GM13977 (cell line): ENCODE data around the gene VWA3B.

Source experiments
- DNase-seq: peaks from one replicate; pipeline ENCODE4 v3.0.0; 2012; ENCODE audit warnings: low spot score
- in situ Hi-C: fragments of 300-500 bp; cut with MboI; formaldehyde crosslinking; loops from one replicate; pipeline ENCODE4 v1.12.0; 2022; ENCODE audit warnings: low sequenced_read_pairs, low pct_unique_long_range_greater_than_20kb, mixed read lengths, inconsistent platforms; ENCODE audit not compliant: unreplicated experiment
- TF ChIP-seq, protein P1 (sequence below): IDR thresholded peaks from 2 replicates; pipeline ENCODE4 v1.5.1; 2012; ENCODE audit warnings: mild to moderate bottlenecking, control low read depth; ENCODE audit not compliant: insufficient read depth; ENCODE audit errors: extremely low read depth, missing control alignments

The VWA3B gene

DNA sequence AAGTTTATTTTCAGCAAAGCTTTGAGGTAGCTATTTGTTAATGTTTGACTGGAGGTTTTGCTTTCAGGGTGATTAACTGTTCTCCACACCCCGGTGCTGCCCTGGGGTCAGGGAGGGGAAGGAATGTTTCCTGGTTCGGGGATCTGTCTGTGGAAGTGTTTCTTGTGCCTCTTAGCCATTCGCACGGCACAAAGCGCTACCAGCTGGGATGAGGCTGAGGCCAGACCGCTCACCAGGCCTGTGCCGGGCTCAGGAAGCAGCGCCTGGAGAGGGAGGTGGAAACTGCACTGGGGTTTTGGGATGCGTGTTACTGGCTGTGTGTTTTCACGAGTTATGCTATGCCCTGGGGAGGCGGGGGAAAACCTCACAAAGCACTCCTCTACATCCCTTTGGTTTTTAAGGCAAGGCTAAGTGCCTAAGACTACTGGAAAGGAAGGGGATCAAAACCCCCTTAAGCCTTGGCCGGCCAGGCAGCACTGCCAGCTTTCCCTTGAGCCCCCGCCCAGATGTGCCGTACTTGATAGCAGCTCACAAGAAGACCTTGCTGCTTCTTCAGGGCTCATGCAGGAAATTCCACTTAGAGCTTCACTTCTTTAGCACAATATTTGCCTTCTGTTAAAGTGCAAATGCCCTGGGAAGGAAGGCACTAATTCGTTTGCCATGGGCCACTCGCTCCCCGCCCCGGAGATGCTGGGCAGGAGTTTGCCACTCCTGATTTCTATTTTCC is 193.6 kb downstream of the VWA3B start:
- no peak for DNase-seq
- TF ChIP-seq, protein P1, sequence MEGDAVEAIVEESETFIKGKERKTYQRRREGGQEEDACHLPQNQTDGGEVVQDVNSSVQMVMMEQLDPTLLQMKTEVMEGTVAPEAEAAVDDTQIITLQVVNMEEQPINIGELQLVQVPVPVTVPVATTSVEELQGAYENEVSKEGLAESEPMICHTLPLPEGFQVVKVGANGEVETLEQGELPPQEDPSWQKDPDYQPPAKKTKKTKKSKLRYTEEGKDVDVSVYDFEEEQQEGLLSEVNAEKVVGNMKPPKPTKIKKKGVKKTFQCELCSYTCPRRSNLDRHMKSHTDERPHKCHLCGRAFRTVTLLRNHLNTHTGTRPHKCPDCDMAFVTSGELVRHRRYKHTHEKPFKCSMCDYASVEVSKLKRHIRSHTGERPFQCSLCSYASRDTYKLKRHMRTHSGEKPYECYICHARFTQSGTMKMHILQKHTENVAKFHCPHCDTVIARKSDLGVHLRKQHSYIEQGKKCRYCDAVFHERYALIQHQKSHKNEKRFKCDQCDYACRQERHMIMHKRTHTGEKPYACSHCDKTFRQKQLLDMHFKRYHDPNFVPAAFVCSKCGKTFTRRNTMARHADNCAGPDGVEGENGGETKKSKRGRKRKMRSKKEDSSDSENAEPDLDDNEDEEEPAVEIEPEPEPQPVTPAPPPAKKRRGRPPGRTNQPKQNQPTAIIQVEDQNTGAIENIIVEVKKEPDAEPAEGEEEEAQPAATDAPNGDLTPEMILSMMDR, result no peak
- in situ Hi-C loops, result no loop called here

DNA sequence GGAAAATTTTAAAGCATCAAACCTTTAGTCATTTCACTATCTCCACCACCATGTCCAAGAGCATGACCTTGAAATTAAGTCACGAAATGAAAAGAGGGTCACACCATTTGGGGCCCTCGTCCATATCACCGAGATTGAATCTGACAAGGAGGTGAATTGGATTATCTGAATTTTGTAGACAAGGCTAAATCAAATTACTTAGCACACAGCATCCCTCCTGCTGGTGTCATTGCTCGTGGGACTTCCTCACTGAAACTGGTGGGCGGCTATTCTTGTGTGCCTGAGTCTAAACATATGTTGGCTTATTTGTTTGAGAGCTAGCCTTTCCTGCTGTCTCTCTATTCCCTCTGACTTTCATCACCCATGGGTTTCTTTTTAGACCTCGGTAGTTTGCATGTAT is 194.6 kb downstream of the VWA3B start:
- DNase-seq, result no peak
- in situ Hi-C loops, result no loop called here
- TF ChIP-seq, protein P1, result no peak

DNA sequence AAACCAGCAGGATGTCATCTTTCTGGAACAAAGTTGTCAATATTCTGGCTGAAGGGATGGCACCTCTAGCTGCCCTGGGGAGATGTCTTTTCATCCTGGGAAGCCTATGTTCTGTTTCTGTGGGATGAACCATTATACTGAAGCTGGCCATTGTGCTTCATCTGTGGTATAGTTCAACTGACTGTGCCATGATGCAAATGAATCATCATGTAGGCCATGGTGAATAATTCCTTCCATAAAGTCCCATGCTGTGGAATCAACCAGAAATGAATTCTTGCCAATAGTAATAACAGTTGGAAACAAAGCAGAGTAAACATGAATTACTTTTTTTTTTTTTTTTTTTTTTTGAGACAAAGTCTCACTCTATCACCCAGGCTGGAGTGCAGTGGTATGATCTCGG is 195.1 kb downstream of the VWA3B start:
- TF ChIP-seq, protein P1, result no peak
- no peak for DNase-seq
- in situ Hi-C loops, result no loop called here

DNA sequence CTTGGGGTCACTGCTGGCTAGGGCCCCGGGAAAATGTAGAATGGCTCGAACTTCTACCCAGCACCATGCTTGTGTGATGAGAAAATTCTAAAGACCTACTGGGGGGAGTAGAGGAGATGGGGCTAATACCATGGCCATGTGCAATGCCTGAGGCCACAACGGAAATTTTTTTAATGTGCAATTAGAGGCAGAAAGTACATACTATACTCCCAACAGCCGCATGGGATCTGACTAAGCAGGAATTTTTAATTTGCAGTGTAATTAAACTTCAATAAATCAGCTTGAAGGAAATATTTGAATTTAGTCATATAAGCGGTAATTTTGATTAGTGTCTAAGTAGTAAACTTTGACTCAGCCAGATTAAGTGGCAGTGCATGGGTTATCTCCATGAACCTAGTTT is 206.1 kb downstream of the VWA3B start:
- in situ Hi-C loops, result no loop called here
- TF ChIP-seq, protein P1, result no peak
- DNase-seq, result no peak

- TF ChIP-seq, protein P1, result no peak
- in situ Hi-C loops, result no loop called here
- DNase-seq, result no peak
Measured at GRCh38 chr2:98293931-98294687, 207.1 kb downstream of the VWA3B start.

DNA sequence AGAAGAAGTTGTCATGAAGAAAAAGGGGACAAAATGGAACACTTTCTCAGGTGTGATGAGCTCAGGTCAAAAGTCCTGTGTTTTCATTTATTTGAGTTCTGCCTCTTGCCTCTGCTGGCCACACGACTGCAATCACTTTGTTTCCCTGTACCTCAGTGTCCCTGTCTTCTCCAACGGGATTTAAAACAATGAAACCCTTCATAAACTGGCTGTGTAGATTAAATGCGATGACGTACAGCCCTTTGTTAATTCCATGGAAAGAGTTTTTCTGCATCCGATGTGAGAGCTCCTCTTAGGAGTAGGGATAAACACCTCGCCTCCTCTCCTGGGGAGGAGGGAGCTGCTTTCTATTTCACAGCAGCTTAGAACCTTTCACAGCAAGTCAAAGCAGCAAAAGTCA is 207.7 kb downstream of the VWA3B start:
- in situ Hi-C loops, result no loop called here
- TF ChIP-seq, protein P1, result no peak
- no peak for DNase-seq
